Measurements from ENCODE around the gene FCGR3B. TPM values are rescaled to one million over a fixed set of nuclear protein-coding genes. Genes with fewer than 3 reads are reported as not detected.
"Not testable (repeated sequence)": the region's sequence is repeated elsewhere in the genome, so short reads cannot be mapped to it uniquely, and the experiment has no call there.

The FCGR3B gene
- total RNA-seq (10 to 100 TPM in 1 of 2 donors, under 1 TPM in 1; 0.39 to 19.2 TPM), polyA plus RNA-seq (ENCODE audit: insufficient read length in 2 of 2) (1 to 10 TPM in 1 of 2 donors, under 1 TPM in 1; 0.53 to 1.9 TPM)
- long read RNA-seq, donor 1: 0 reads
- long read RNA-seq, donor 2: 0 reads
- long read RNA-seq, donor 3: 0 reads
- long read RNA-seq, donor 4: 0 reads

DNA sequence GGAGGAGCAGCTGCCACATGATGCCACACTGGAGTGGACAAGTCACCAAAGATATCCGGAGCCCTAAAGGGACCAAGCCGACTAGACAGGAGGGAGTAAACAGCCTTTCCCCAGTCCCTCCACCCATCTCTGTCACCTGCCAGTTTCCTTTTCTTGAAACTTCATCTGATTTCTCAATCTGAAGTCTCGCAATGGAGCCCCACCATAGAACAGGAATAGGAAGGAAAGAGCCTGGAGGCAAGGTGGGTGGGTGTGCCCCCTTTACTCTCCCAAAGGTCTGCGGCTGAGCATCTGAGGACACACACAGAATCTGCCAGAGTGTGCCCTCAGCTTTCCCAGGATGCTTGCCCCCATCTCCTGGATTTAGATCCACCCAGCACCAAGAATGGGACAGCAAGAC, at the start of gene FCGR3B:
FCGR3B (minus strand) TSS at position 101 of the 400 bp plus-strand sequence; CDS start at position 19, 82 bp downstream.
- Histone ChIP-seq H3K4me1 (ENCODE audit: control insufficient read depth, insufficient read depth, low read length) (no peaks in the 10 kb centered on the region), H3K27me3 (ENCODE audit: control insufficient read depth, insufficient read depth, low read length) (no peaks in the 10 kb centered on the region), H3K4me3 (ENCODE audit: low read depth, low read length) (no peak within 1 kb of the TSS), H3K36me3 (ENCODE audit: control insufficient read depth, insufficient read depth, low read length) (no peaks in the 10 kb centered on the region), H3K27ac (ENCODE audit: low read depth, low read length) (no peak within 1 kb of the TSS), H3K9me3 (ENCODE audit: control insufficient read depth, insufficient read depth, low read length) (no peaks in the 10 kb centered on the region)
- no peak for DNase-seq (ENCODE audit: low read depth in 4 of 6, low spot score in 6 of 6)
- no CpG with 5 or more reads among the region's 4 CpGs for WGBS (ENCODE audit: insufficient coverage)

DNA sequence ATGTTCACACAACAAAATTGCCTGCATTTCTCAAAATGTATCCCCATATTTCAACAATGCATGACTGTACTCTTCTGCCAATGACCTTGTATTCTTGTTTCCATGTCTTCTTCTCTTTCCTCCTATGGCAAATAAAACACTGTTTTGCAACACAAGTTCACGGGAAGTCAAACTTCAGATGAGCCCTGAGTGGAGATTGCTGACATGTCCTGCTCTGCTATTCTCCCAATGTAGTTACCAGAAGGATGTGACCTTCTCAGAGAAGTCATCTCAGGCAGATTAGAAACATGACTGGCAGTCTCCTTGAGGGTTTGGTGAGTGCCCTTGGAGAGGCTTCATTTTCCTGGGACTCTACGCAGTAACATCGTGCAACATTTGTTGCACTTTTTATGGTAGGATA, 47.5 kb upstream of the FCGR3B start:
- no peaks in the 10 kb centered on the region for H3K36me3 ChIP-seq (ENCODE audit: control insufficient read depth, insufficient read depth, low read length)
- H3K27me3 ChIP-seq (ENCODE audit: control insufficient read depth, insufficient read depth, low read length): no peaks in the 10 kb centered on the region
- no peak overlapping the region for H3K27ac ChIP-seq (ENCODE audit: low read depth, low read length)
- DNase-seq (ENCODE audit: low read depth in 4 of 6, low spot score in 6 of 6): no peak
- H3K4me1 ChIP-seq (ENCODE audit: control insufficient read depth, insufficient read depth, low read length): peaks cover 15% of the 10 kb centered on the region
- 86% methylated on average over 1 of the region's 3 CpGs for WGBS (ENCODE audit: insufficient coverage)
- no peak overlapping the region for H3K4me3 ChIP-seq (ENCODE audit: low read depth, low read length)
- no peaks in the 10 kb centered on the region for H3K9me3 ChIP-seq (ENCODE audit: control insufficient read depth, insufficient read depth, low read length)

DNA sequence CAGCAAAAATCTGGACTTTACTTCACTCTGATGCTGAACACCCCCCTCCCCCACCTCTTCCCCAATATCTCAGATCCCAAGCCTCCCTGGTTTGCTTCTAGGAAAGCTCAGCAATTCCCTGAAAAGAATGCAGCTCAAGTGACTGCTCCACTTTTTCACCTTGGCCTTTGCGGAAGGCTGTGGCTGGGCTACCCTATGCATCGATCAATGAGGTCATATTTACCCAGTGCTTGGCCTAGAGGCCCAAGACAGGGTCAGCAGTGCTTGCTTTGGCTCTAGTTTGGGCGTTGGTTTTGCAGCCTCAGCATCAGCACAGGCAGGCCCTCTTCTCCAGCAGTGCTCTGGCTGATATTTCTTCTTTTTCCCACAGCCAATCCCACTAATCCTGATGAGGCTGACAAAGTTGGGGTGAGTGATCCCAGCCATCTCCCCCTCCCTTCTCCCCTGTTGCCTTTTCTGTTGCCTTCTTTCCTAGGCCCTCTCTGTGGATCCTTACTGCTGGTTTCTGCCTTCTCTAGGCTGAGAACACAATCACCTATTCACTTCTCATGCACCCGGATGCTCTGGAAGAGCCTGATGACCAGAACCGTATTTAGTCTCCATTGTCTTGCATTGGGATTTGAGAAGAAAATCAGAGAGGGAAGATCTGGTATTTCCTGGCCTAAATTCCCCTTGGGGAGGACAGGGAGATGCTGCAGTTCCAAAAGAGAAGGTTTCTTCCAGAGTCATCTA, 46.1 kb upstream of the FCGR3B start:
- 71% methylated on average over 3 of the region's 5 CpGs for WGBS (ENCODE audit: insufficient coverage)
- peak overlapping the region; percentile 65 for H3K27ac ChIP-seq (ENCODE audit: low read depth, low read length)
- H3K36me3 ChIP-seq (ENCODE audit: control insufficient read depth, insufficient read depth, low read length): no peaks in the 10 kb centered on the region
- H3K27me3 ChIP-seq (ENCODE audit: control insufficient read depth, insufficient read depth, low read length): no peaks in the 10 kb centered on the region
- no peaks in the 10 kb centered on the region for H3K9me3 ChIP-seq (ENCODE audit: control insufficient read depth, insufficient read depth, low read length)
- peaks cover 15% of the 10 kb centered on the region for H3K4me1 ChIP-seq (ENCODE audit: control insufficient read depth, insufficient read depth, low read length)
- peak in 1 of 6 donors; percentile 39 for DNase-seq (ENCODE audit: low read depth in 4 of 6, low spot score in 6 of 6)
- no peak overlapping the region for H3K4me3 ChIP-seq (ENCODE audit: low read depth, low read length)

DNA sequence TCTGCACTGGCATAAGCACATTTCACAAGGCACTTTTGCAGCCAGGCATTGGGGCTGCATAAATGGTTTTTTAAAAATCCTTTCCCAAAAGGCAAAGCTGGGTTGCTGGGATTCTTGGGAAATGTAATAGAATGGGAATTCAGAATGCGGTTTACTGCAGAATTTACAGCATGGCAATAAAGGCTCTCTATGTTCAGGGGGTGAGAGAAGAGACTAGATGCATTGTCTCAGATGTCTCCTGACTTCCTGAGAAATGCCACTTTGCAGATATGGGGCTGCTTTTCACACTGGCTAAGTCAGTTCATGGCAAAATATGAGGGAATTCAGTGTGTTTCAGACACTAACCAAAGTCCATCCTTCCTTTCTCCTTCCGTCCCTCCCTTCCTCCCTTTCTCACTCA, 45.5 kb upstream of the FCGR3B start:
- 70% methylated on average over 2 of the region's 2 CpGs for WGBS (ENCODE audit: insufficient coverage)
- Histone ChIP-seq H3K4me1 (ENCODE audit: control insufficient read depth, insufficient read depth, low read length) (peaks cover 16% of the 10 kb centered on the region), H3K36me3 (ENCODE audit: control insufficient read depth, insufficient read depth, low read length) (no peaks in the 10 kb centered on the region), H3K4me3 (ENCODE audit: low read depth, low read length) (no peak overlapping the region), H3K9me3 (ENCODE audit: control insufficient read depth, insufficient read depth, low read length) (no peaks in the 10 kb centered on the region), H3K27ac (ENCODE audit: low read depth, low read length) (peak overlapping the region; percentile 65), H3K27me3 (ENCODE audit: control insufficient read depth, insufficient read depth, low read length) (no peaks in the 10 kb centered on the region)
- DNase-seq (ENCODE audit: low read depth in 4 of 6, low spot score in 6 of 6): peak in 2 of 6 donors; percentile 8 to 34

DNA sequence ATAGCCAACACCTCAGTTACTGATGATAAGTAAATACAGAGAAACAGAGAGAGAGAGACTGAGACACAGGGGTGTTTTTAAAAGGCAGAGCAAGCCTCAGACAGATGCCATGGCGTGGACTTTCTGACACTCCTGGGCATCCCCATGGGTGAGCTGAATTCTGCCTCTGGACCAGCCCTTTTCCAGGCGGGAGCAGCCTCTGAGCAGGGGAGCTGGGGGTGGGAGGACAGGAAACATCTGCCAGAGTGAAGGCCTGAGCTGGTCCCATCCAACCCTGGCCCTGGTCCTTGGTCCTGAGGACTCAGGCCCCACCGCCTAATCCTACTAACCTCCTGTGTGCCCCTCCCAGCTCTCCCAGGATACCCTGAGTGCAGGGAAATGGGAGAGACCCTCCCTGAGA, 43.9 kb upstream of the FCGR3B start:
- DNase-seq (ENCODE audit: low read depth in 4 of 6, low spot score in 6 of 6); H3K9me3 ChIP-seq (ENCODE audit: control insufficient read depth, insufficient read depth, low read length); H3K27me3 ChIP-seq (ENCODE audit: control insufficient read depth, insufficient read depth, low read length); H3K4me3 ChIP-seq (ENCODE audit: low read depth, low read length); H3K27ac ChIP-seq (ENCODE audit: low read depth, low read length); H3K36me3 ChIP-seq (ENCODE audit: control insufficient read depth, insufficient read depth, low read length): not testable (repeated sequence)
- WGBS (ENCODE audit: insufficient coverage): 89% methylated on average over 1 of the region's 3 CpGs
- peaks cover 21% of the 10 kb centered on the region for H3K4me1 ChIP-seq (ENCODE audit: control insufficient read depth, insufficient read depth, low read length)

DNA sequence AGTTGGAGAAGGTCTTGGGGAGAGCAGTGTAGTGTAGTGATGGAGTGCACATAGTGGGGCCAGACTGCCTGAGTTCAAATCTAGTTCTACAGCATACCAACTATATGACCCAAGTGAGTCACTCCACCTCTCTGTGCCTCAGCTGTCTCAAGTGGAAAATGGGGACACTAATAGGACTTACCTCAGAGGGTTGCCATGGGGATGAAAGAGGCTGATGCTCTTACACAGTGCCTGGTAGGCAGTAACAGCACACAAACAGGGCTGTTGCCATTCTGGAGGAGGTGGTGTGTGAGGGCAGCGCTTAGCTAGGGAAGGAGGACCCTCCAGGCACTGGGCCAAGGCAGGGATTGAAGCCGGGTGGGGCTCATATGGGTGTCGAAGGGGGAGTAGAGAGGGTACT, 43.5 kb upstream of the FCGR3B start:
- peaks cover 21% of the 10 kb centered on the region for H3K4me1 ChIP-seq (ENCODE audit: control insufficient read depth, insufficient read depth, low read length)
- H3K4me3 ChIP-seq (ENCODE audit: low read depth, low read length); H3K27ac ChIP-seq (ENCODE audit: low read depth, low read length); H3K27me3 ChIP-seq (ENCODE audit: control insufficient read depth, insufficient read depth, low read length); DNase-seq (ENCODE audit: low read depth in 4 of 6, low spot score in 6 of 6); H3K9me3 ChIP-seq (ENCODE audit: control insufficient read depth, insufficient read depth, low read length); H3K36me3 ChIP-seq (ENCODE audit: control insufficient read depth, insufficient read depth, low read length): not testable (repeated sequence)
- WGBS (ENCODE audit: insufficient coverage): no CpG with 5 or more reads among the region's 3 CpGs

DNA sequence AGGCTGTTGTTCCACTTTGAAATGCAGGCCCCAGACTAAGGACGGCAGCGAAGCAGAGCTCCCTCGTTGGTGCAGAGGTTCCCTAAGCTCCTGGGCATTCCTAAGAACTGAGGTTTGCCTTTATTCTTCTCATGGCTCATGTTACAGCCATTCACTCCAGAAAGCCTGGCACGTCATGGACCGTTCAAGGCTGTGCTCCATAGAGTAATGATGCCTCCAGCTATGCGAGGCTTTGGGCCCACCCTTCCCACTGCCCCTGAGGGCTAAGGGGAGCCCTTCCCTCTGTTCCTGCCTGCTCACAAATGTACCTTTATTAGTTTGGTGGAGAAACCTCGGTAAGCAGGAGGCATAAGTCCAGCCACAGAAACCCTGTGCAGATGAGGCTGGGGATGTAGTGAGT, 42.5 kb upstream of the FCGR3B start:
- not testable (repeated sequence) for H3K27me3 ChIP-seq (ENCODE audit: control insufficient read depth, insufficient read depth, low read length); DNase-seq (ENCODE audit: low read depth in 4 of 6, low spot score in 6 of 6); H3K9me3 ChIP-seq (ENCODE audit: control insufficient read depth, insufficient read depth, low read length); H3K27ac ChIP-seq (ENCODE audit: low read depth, low read length); H3K4me3 ChIP-seq (ENCODE audit: low read depth, low read length); H3K36me3 ChIP-seq (ENCODE audit: control insufficient read depth, insufficient read depth, low read length)
- H3K4me1 ChIP-seq (ENCODE audit: control insufficient read depth, insufficient read depth, low read length): peaks cover 21% of the 10 kb centered on the region
- no CpG with 5 or more reads among the region's 7 CpGs for WGBS (ENCODE audit: insufficient coverage)

DNA sequence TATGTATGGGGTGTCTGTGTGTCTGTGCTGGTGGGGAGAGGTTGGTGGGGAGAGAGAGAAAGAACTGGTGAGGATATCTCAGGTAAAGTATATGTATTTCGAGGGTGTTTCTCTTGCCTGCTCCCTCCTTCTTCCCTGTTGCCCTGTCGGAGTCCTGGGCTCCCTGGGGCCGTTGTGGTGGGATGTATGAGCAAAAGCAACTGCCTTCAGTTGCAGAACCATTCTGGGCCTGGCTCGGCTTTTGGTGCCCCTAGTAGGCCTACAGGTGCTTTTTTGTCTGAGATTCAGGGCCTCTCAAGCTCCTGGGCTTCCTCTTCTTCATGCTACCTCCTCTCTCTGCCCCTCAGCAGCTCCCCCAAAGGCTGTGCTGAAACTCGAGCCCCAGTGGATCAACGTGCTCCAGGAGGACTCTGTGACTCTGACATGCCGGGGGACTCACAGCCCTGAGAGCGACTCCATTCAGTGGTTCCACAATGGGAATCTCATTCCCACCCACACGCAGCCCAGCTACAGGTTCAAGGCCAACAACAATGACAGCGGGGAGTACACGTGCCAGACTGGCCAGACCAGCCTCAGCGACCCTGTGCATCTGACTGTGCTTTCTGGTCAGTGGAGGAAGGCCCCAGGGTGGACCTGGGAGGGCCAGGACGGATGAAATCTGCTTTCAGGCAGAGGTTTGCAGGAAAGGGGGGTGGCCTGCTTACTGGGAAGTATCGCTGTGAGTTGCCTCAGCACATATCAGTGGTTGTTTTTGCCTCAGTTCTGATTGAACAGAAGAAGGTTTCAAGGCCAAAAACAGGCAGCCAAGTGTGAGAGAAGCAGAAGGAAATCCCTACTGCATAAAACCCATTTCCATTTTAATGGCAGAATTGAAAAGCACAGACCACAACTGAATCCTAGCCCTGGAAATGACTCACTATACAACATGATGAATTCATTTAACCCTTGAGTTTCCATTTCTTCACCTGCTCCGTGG, 40.4 kb upstream of the FCGR3B start:
- H3K27ac ChIP-seq (ENCODE audit: low read depth, low read length); H3K4me3 ChIP-seq (ENCODE audit: low read depth, low read length); H3K27me3 ChIP-seq (ENCODE audit: control insufficient read depth, insufficient read depth, low read length); H3K36me3 ChIP-seq (ENCODE audit: control insufficient read depth, insufficient read depth, low read length); H3K9me3 ChIP-seq (ENCODE audit: control insufficient read depth, insufficient read depth, low read length): not testable (repeated sequence)
- peak in 2 of 6 donors; percentile 8 to 47 for DNase-seq (ENCODE audit: low read depth in 4 of 6, low spot score in 6 of 6)
- WGBS (ENCODE audit: insufficient coverage): 60% methylated on average over 4 of the region's 15 CpGs
- H3K4me1 ChIP-seq (ENCODE audit: control insufficient read depth, insufficient read depth, low read length): peaks cover 14% of the 10 kb centered on the region

DNA sequence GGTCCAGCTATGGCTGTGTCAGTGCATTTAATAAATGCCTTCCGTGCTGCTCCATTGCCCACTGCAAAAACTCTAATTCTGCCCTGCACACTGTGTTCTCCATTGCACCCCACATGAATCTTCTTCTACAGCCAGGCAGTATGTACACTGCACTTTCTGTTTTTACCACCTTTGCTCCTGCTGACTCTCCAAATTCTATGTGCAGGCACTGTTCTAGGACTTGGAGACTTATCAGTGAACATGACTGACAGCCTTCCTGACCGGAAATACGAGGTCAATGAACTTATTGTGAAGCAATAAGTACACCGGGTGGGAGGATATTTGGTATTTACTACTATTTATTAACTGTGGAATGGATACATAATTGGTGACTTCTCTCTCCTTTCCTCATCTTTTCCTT, 33.7 kb upstream of the FCGR3B start:
- H3K4me1 ChIP-seq (ENCODE audit: control insufficient read depth, insufficient read depth, low read length); H3K36me3 ChIP-seq (ENCODE audit: control insufficient read depth, insufficient read depth, low read length); H3K27me3 ChIP-seq (ENCODE audit: control insufficient read depth, insufficient read depth, low read length); H3K27ac ChIP-seq (ENCODE audit: low read depth, low read length); H3K9me3 ChIP-seq (ENCODE audit: control insufficient read depth, insufficient read depth, low read length); H3K4me3 ChIP-seq (ENCODE audit: low read depth, low read length); DNase-seq (ENCODE audit: low read depth in 4 of 6, low spot score in 6 of 6): not testable (repeated sequence)
- no CpG with 5 or more reads among the region's 4 CpGs for WGBS (ENCODE audit: insufficient coverage)

Data from spinal cord (tissue), 10 donors.